A549 (cell line): ENCODE results near the gene KCNJ1. TPM values are rescaled to one million over a fixed set of nuclear protein-coding genes. Genes with fewer than 3 reads are reported as not detected.

Experiments used
- ATAC-seq, 2 experiments: fragments of 200-7000 bp in 1 of 2; fragments of >200 bp in 1 of 2; cut with Nextera tagmentation in 1 of 2; cut with Tn5 transposase in 1 of 2; 3 replicates each; pipeline versions ENCODE4 v1.8.0 to v1.9.1; 2018 to 2020; ENCODE audit warnings: mild to moderate bottlenecking in 1 of 2, moderate library complexity in 1 of 2
- CTCF ChIA-PET: fragments of 300-600 bp; sonication (Branson Sonifier 250); formaldehyde crosslinking; extraction: SDS; loops from one replicate; lab custom pipeline; 2021; ENCODE audit warnings: antibody characterized with exemption, inconsistent platforms; lab: Yijun Ruan, JAX
- POLR2A ChIA-PET: fragments of 350-600 bp; formaldehyde crosslinking; extraction: SDS; loops from one replicate; lab custom pipeline; 2021; ENCODE audit warnings: antibody characterized with exemption, inconsistent platforms; lab: Yijun Ruan, JAX
- DNase-seq, 2 experiments: peaks; one replicate each; pipeline versions ENCODE4 v3.0.0 to v3.0.0-alpha.2; 2011 to 2016; ENCODE audit warnings: low read depth in 1 of 2, low spot score in 1 of 2
- FAIRE-seq: peaks from 2 replicates; lab custom pipeline; 2011; peaks lifted over from hg19 to GRCh38; lab: Jason Lieb, UNC
- H3K27ac ChIP-seq, 2 experiments: fragments of >200 bp; sonication (Bioruptor Twin); formaldehyde crosslinking; 3 replicates each; pipeline ENCODE4 v1.5.1; 2016 to 2017
- H3K4me1 ChIP-seq: fragments of >200 bp; sonication (Bioruptor Twin); formaldehyde crosslinking; 3 replicates; pipeline ENCODE4 v1.6.1; 2016
- H3K4me2 ChIP-seq: fragments of >200 bp; sonication (Bioruptor Twin); formaldehyde crosslinking; 3 replicates; pipeline ENCODE4 v1.6.1; 2016
- H3K4me3 ChIP-seq: fragments of >200 bp; sonication (Bioruptor Twin); formaldehyde crosslinking; 3 replicates; pipeline ENCODE4 v1.5.1; 2016
- H3K9me3 ChIP-seq: fragments of >200 bp; sonication (Bioruptor Twin); formaldehyde crosslinking; 3 replicates; pipeline ENCODE4 v1.6.1; 2016
- CBX2 ChIP-seq: fragments of 200-600 bp; sonication (generic); IDR thresholded peaks from 2 replicates; pipeline ENCODE4 v1.6.1; 2016; ENCODE audit warnings: low read depth, mild to moderate bottlenecking, borderline replicate concordance
- CBX8 ChIP-seq: fragments of 200-600 bp; sonication (generic); IDR thresholded peaks from 2 replicates; pipeline ENCODE4 v1.6.1; 2016
- EP300 ChIP-seq, 2 experiments: fragments of >200 bp; sonication (Bioruptor Twin); formaldehyde crosslinking; IDR thresholded peaks; 2 replicates in 1 of 2; 3 replicates in 1 of 2; pipeline ENCODE4 v1.6.1; 2016 to 2017
- HDAC2 ChIP-seq: fragments of 200-600 bp; sonication (generic); IDR thresholded peaks from 2 replicates; pipeline ENCODE4 v1.6.1; 2016
- KDM1A ChIP-seq: fragments of 200-600 bp; sonication (generic); IDR thresholded peaks from 2 replicates; pipeline ENCODE4 v1.6.1; 2016; ENCODE audit warnings: low read depth, mild to moderate bottlenecking
- KDM5A ChIP-seq: fragments of 200-600 bp; sonication (generic); IDR thresholded peaks from 2 replicates; pipeline ENCODE4 v1.6.1; 2016; ENCODE audit warnings: antibody characterized with exemption, mild to moderate bottlenecking
- MAFK ChIP-seq: fragments of 450-650 bp; IDR thresholded peaks from 2 replicates; pipeline ENCODE4 v1.6.1; 2014; ENCODE audit not compliant: partially characterized antibody
- NR3C1 ChIP-seq: fragments of >200 bp; sonication (Bioruptor Twin); formaldehyde crosslinking; IDR thresholded peaks from 3 replicates; pipeline ENCODE4 v1.6.1; 2017
- POLR2AphosphoS2 ChIP-seq: conservative IDR thresholded peaks from 2 replicates; pipeline ENCODE4 v1.6.1; 2012; ENCODE audit warnings: low read length, improper control_type of control experiment, inconsistent platforms
- RCOR1 ChIP-seq: fragments of 150-350 bp; IDR thresholded peaks from 2 replicates; pipeline ENCODE4 v1.6.1; 2014; ENCODE audit warnings: antibody characterized with exemption, low read length, low read depth
- WGBS: methylation state at CpG from one replicate; pipeline ENCODE4 v1.1.6; 2017; ENCODE audit errors: missing lambda C conversion rate; 5-methylcytosine and 5-hydroxymethylcytosine counted together
- polyA plus RNA-seq, 4 experiments: library from polyadenylated mRNA; depleted of rRNA in 3 of 4; stranded (reverse); fragments of >200 nt; fragmentation: RNase III in 1 of 4; extraction: RNeasy Plus Mini Kit Qiagen cat#74134 plus additional on column Dnase treatment in 1 of 4; gene quantifications; 2 replicates in 3 of 4; 3 replicates in 1 of 4; pipeline ENCODE4 v1.2.3, GENCODE V29; 2011 to 2017
- TF ChIP-seq, protein P1 (sequence below): fragments of 250-450 bp; sonication (Bioruptor Pico); IDR thresholded peaks from 2 replicates; pipeline ENCODE4 v1.5.0; 2020; ENCODE audit warnings: low read depth, mild to moderate bottlenecking, moderate library complexity
- TF ChIP-seq, protein P2 (sequence below): IDR thresholded peaks from 2 replicates; pipeline ENCODE4 v1.6.1; 2012
- TF ChIP-seq, protein P3 (sequence below): fragments of 200-600 bp; sonication (generic); IDR thresholded peaks from 2 replicates; pipeline ENCODE4 v1.6.1; 2016; ENCODE audit warnings: antibody characterized with exemption, mild to moderate bottlenecking, moderate library complexity

The KCNJ1 gene
- polyA plus RNA-seq, 2 of the 4 experiments (the other 2 are of a cell fraction): 0.12 TPM; not detected in 1

DNA sequence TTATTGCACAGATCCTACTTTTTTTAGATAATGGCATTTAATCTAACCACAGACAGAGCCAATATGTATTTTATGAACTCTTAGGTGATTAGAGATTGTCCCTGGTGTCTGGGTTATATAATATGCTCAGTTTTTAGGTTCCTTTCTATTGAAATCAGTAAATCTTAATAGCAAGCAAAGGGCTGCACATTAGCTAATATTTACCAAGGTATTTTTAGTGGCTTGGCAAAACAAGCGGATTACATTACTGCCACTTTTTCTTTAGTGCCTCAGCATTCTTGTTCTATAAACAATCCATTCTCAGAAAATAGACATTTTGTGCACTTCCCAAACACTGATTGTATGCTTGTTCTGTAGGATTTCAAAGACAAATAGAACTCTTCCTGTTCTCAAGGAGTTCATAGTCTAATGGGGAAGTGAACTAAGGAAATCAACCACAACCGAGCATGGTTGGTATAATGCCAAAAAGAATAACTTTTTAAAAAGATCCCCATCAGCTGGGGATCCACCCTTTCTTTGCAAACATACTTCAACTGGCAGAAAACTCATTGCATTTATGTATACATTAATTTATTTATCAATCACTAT, 23.8 kb downstream of the KCNJ1 start:
- Histone ChIP-seq H3K4me2 (no peak overlapping the region), H3K27ac (no peak overlapping the region), H3K9me3 (no peaks in the 10 kb centered on the region), H3K4me3 (no peak overlapping the region), H3K4me1 (no peaks in the 10 kb centered on the region)
- FAIRE-seq: no peak
- WGBS: 17% methylated on average over 2 of the region's 2 CpGs
- DNase-seq: no peak
- no peak for ATAC-seq
- ChIA-PET CTCF (interaction anchor here (1.5 kb wide), 1 partner anchor 12 kb away, joined by 6 read pairs; no protein-coding TSS in a partner anchor), POLR2A (no interaction called here)
- TF ChIP-seq KDM1A: no peak
- no peak for TF ChIP-seq POLR2AphosphoS2
- no peak for TF ChIP-seq CBX8
- TF ChIP-seq, protein P1, sequence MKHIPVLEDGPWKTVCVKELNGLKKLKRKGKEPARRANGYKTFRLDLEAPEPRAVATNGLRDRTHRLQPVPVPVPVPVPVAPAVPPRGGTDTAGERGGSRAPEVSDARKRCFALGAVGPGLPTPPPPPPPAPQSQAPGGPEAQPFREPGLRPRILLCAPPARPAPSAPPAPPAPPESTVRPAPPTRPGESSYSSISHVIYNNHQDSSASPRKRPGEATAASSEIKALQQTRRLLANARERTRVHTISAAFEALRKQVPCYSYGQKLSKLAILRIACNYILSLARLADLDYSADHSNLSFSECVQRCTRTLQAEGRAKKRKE (CRISPR knock-in tag): no peak
- no peak for TF ChIP-seq CBX2
- TF ChIP-seq RCOR1: no peak
- TF ChIP-seq KDM5A: no peak
- no peak for TF ChIP-seq NR3C1
- TF ChIP-seq, protein P2, sequence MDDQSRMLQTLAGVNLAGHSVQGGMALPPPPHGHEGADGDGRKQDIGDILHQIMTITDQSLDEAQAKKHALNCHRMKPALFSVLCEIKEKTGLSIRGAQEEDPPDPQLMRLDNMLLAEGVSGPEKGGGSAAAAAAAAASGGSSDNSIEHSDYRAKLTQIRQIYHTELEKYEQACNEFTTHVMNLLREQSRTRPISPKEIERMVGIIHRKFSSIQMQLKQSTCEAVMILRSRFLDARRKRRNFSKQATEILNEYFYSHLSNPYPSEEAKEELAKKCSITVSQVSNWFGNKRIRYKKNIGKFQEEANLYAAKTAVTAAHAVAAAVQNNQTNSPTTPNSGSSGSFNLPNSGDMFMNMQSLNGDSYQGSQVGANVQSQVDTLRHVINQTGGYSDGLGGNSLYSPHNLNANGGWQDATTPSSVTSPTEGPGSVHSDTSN: no peak
- TF ChIP-seq EP300 (IDR thresholded peaks at IDR 0.05): no peak
- TF ChIP-seq, protein P3, sequence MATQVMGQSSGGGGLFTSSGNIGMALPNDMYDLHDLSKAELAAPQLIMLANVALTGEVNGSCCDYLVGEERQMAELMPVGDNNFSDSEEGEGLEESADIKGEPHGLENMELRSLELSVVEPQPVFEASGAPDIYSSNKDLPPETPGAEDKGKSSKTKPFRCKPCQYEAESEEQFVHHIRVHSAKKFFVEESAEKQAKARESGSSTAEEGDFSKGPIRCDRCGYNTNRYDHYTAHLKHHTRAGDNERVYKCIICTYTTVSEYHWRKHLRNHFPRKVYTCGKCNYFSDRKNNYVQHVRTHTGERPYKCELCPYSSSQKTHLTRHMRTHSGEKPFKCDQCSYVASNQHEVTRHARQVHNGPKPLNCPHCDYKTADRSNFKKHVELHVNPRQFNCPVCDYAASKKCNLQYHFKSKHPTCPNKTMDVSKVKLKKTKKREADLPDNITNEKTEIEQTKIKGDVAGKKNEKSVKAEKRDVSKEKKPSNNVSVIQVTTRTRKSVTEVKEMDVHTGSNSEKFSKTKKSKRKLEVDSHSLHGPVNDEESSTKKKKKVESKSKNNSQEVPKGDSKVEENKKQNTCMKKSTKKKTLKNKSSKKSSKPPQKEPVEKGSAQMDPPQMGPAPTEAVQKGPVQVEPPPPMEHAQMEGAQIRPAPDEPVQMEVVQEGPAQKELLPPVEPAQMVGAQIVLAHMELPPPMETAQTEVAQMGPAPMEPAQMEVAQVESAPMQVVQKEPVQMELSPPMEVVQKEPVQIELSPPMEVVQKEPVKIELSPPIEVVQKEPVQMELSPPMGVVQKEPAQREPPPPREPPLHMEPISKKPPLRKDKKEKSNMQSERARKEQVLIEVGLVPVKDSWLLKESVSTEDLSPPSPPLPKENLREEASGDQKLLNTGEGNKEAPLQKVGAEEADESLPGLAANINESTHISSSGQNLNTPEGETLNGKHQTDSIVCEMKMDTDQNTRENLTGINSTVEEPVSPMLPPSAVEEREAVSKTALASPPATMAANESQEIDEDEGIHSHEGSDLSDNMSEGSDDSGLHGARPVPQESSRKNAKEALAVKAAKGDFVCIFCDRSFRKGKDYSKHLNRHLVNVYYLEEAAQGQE: no peak
- no peak for TF ChIP-seq MAFK
- TF ChIP-seq HDAC2: no peak

DNA sequence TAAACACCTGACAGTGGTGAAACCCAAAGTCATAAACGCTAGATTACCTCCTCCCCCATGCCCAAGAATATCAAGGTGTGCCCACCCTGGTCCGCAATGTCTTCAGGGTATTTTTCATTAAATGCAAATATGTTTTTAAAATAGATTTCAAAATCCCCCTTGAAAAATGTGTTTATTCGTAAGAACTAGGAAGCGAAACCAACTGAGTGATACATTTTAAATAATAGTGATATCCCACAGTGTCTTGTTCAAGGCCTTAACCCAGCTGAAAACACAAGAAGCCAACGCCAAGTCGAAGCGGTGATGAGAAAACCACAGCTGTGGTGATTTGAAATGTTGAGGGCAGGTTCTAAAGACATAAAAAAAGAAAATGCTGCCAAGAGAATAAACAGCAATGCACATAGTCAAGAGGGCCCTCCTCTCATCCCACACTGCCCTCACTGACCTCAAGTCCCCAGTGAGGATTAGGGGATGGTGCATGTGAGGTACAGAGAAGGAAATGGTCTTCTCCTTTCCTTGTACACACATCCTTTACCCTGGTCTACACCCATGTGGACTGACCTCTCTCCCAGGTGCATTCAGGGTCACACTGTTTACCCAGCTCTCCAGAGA, 25.5 kb downstream of the KCNJ1 start:
- Histone ChIP-seq H3K27ac (no peak overlapping the region), H3K4me3 (no peak overlapping the region), H3K9me3 (no peaks in the 10 kb centered on the region), H3K4me2 (no peak overlapping the region), H3K4me1 (no peaks in the 10 kb centered on the region)
- no peak for ATAC-seq
- TF ChIP-seq, protein P3: no peak
- 58% methylated on average over 7 of the region's 7 CpGs for WGBS
- no peak for FAIRE-seq
- DNase-seq: no peak
- ChIA-PET POLR2A (no interaction called here), CTCF (interaction anchor here (1.1 kb wide), 1 partner anchor 684 kb away, joined by 4 read pairs; no protein-coding TSS in a partner anchor)
